ENCODE data around the gene METTL9.
"Not testable (repeated sequence)": the region's sequence is repeated elsewhere in the genome, so short reads cannot be mapped to it uniquely, and the experiment has no call there.

DNA sequence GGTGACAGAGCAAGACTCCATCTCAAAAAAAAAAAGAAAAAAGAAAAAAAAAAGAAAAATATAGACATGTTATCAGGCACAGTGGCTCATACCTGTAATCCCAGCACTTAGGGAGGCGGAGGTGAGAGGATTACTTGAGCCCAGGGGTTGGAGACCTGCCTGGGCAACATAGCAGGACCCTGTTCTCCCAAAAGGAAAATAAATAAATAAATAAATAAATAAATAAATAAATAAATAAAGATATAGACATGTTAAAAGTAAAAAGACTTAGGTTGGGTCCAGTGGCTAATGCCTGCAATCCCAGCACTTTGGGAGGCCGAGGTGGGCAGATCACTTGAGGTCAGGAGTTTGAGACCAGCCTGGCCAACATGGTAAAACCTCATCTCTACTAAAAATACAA lies 23.1 kb upstream of the METTL9 start:
- TF ChIP-seq, protein P1, sequence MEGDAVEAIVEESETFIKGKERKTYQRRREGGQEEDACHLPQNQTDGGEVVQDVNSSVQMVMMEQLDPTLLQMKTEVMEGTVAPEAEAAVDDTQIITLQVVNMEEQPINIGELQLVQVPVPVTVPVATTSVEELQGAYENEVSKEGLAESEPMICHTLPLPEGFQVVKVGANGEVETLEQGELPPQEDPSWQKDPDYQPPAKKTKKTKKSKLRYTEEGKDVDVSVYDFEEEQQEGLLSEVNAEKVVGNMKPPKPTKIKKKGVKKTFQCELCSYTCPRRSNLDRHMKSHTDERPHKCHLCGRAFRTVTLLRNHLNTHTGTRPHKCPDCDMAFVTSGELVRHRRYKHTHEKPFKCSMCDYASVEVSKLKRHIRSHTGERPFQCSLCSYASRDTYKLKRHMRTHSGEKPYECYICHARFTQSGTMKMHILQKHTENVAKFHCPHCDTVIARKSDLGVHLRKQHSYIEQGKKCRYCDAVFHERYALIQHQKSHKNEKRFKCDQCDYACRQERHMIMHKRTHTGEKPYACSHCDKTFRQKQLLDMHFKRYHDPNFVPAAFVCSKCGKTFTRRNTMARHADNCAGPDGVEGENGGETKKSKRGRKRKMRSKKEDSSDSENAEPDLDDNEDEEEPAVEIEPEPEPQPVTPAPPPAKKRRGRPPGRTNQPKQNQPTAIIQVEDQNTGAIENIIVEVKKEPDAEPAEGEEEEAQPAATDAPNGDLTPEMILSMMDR (IDR thresholded peaks at IDR 0.05; ENCODE audit: poor library complexity), result not testable (repeated sequence)
- TF ChIP-seq EZH2phosphoT487 (IDR thresholded peaks at IDR 0.05; ENCODE audit: low read depth, severe bottlenecking, unreplicated experiment), result not testable (repeated sequence)

Data from hepatocyte (in vitro differentiated cells).